Activated T-helper 2 cell treated with anti-CD3 and anti-CD28 coated beads, Interferon-gamma antibody, Interleukin-2, Interleukin-4, amounts not matched to agents 10 μg/mL and 5 μg/mL and 100 μg/mL, durations not matched to agents 14 hours and 24 hours and 36 hours (primary cell): ENCODE data around the gene CLEC16A. TPM values are rescaled to one million over a fixed set of nuclear protein-coding genes. Genes with fewer than 3 reads are reported as not detected.
A peak's percentile ranks its signal among the peaks of the same experiment; 100 is the strongest.

ENCODE experiments used
- DNase-seq: peaks from one replicate; pipeline ENCODE4 v3.0.0; 2021; ENCODE audit warnings: low spot score
- H3K27ac Mint-ChIP-seq: one replicate; pipeline ENCODE4 v1.8.0; 2021; ENCODE audit warnings: mixed read lengths
- H3K27me3 Mint-ChIP-seq: one replicate; pipeline ENCODE4 v1.8.0; 2021; ENCODE audit warnings: low read depth, mixed read lengths
- H3K36me3 Mint-ChIP-seq: one replicate; pipeline ENCODE4 v1.8.0; 2021; ENCODE audit warnings: low read depth, mixed read lengths
- H3K4me1 Mint-ChIP-seq: one replicate; pipeline ENCODE4 v1.8.0; 2021; ENCODE audit warnings: low read depth, mixed read lengths
- H3K4me3 Mint-ChIP-seq: one replicate; pipeline ENCODE4 v1.8.0; 2021; ENCODE audit warnings: low read depth, mild to moderate bottlenecking, moderate library complexity, mixed read lengths
- H3K9me3 Mint-ChIP-seq: one replicate; pipeline ENCODE4 v1.8.0; 2021; ENCODE audit warnings: mixed read lengths
- intact Hi-C: fragments of 100-400 bp; cut with micrococcal nuclease; formaldehyde crosslinking; loops from one replicate; pipeline ENCODE4 v1.15.1; 2023
- total RNA-seq: library from RNA; stranded (reverse); gene quantifications from 2 replicates; pipeline ENCODE4 v1.2.3, GENCODE V29; 2022

CLEC16A gene
- total RNA-seq, 1 donor from 2014 or later = 48.7 TPM

- intact Hi-C loops = no loop called here
- H3K4me3 Mint-ChIP-seq = no peak overlapping the region
- DNase-seq = no peak
- no peaks in the 10 kb centered on the region for H3K27me3 Mint-ChIP-seq
- H3K27ac Mint-ChIP-seq = no peak overlapping the region
- H3K9me3 Mint-ChIP-seq = no peaks in the 10 kb centered on the region
- H3K36me3 Mint-ChIP-seq = peaks cover 41% of the 10 kb centered on the region
- H3K4me1 Mint-ChIP-seq = peaks cover 11% of the 10 kb centered on the region
These were observed 14.3 kb upstream of the CLEC16A start for GRCh38 chr16:10929853-10930754.

- Mint-ChIP-seq H3K4me3 (no peak overlapping the region), H3K9me3 (no peaks in the 10 kb centered on the region), H3K4me1 (peaks cover 14% of the 10 kb centered on the region), H3K27ac (no peak overlapping the region), H3K27me3 (no peaks in the 10 kb centered on the region), H3K36me3 (peaks cover 41% of the 10 kb centered on the region)
- no peak for DNase-seq
- intact Hi-C loops = no loop called here
These were observed 13.6 kb upstream of the CLEC16A start for GRCh38 chr16:10930755-10931093.

GRCh38 chr16:10931134-10931533 lies 13.2 kb upstream of the CLEC16A start:
- intact Hi-C loops = no loop called here
- peaks cover 44% of the 10 kb centered on the region for H3K36me3 Mint-ChIP-seq
- no peak for DNase-seq
- no peak overlapping the region for H3K27ac Mint-ChIP-seq
- peaks cover 17% of the 10 kb centered on the region for H3K4me1 Mint-ChIP-seq
- H3K27me3 Mint-ChIP-seq = no peaks in the 10 kb centered on the region
- no peaks in the 10 kb centered on the region for H3K9me3 Mint-ChIP-seq
- H3K4me3 Mint-ChIP-seq = no peak overlapping the region

GRCh38 chr16:10931977-10932632 lies 12.3 kb upstream of the CLEC16A start:
- no peak overlapping the region for H3K4me3 Mint-ChIP-seq
- no peak overlapping the region for H3K27ac Mint-ChIP-seq
- peaks cover 26% of the 10 kb centered on the region for H3K4me1 Mint-ChIP-seq
- intact Hi-C loops = no loop called here
- H3K27me3 Mint-ChIP-seq = no peaks in the 10 kb centered on the region
- no peak for DNase-seq
- H3K9me3 Mint-ChIP-seq = no peaks in the 10 kb centered on the region
- peaks cover 46% of the 10 kb centered on the region for H3K36me3 Mint-ChIP-seq

- H3K27me3 Mint-ChIP-seq = no peaks in the 10 kb centered on the region
- no peak for DNase-seq
- H3K4me1 Mint-ChIP-seq = peaks cover 36% of the 10 kb centered on the region
These were observed 11.2 kb upstream of the CLEC16A start for GRCh38 chr16:10932959-10933710.

GRCh38 chr16:10933865-10934264 lies 10.5 kb upstream of the CLEC16A start:
- Mint-ChIP-seq H3K4me1 (peaks cover 43% of the 10 kb centered on the region), H3K9me3 (no peaks in the 10 kb centered on the region), H3K36me3 (peaks cover 51% of the 10 kb centered on the region), H3K27ac (no peak overlapping the region), H3K4me3 (no peak overlapping the region), H3K27me3 (no peaks in the 10 kb centered on the region)
- intact Hi-C loops = no loop called here
- no peak for DNase-seq

More at GRCh38 chr16:10932959-10933710, 11.2 kb upstream of the CLEC16A start:
- Mint-ChIP-seq H3K36me3 (peaks cover 44% of the 10 kb centered on the region), H3K9me3 (no peaks in the 10 kb centered on the region), H3K27ac (no peak overlapping the region), H3K4me3 (no peak overlapping the region)
- intact Hi-C loops = no loop called here

GRCh38 chr16:10934325-10935107 lies 9.8 kb upstream of the CLEC16A start:
- intact Hi-C loops = no loop called here
- Mint-ChIP-seq H3K4me1 (peaks cover 50% of the 10 kb centered on the region), H3K36me3 (peaks cover 57% of the 10 kb centered on the region), H3K27me3 (no peaks in the 10 kb centered on the region), H3K9me3 (no peaks in the 10 kb centered on the region), H3K4me3 (no peak overlapping the region), H3K27ac (no peak overlapping the region)
- no peak for DNase-seq

- Mint-ChIP-seq H3K4me1 (peaks cover 56% of the 10 kb centered on the region), H3K9me3 (no peaks in the 10 kb centered on the region), H3K36me3 (peaks cover 62% of the 10 kb centered on the region), H3K27me3 (no peaks in the 10 kb centered on the region), H3K4me3 (no peak overlapping the region), H3K27ac (no peak overlapping the region)
- intact Hi-C loops = no loop called here
- no peak for DNase-seq
These were observed 9.0 kb upstream of the CLEC16A start for GRCh38 chr16:10935226-10935915.

- no peak for DNase-seq
- Mint-ChIP-seq H3K27ac (peak overlapping the region; percentile 21), H3K9me3 (no peaks in the 10 kb centered on the region), H3K4me3 (no peak overlapping the region), H3K4me1 (peaks cover 62% of the 10 kb centered on the region), H3K27me3 (no peaks in the 10 kb centered on the region), H3K36me3 (peaks cover 63% of the 10 kb centered on the region)
- intact Hi-C loops = no loop called here
These were observed 7.9 kb upstream of the CLEC16A start for GRCh38 chr16:10936272-10936984.

GRCh38 chr16:10937068-10937859 lies 7.1 kb upstream of the CLEC16A start:
- Mint-ChIP-seq H3K9me3 (no peaks in the 10 kb centered on the region), H3K27me3 (no peaks in the 10 kb centered on the region), H3K4me3 (peak overlapping the region; percentile 93), H3K4me1 (peaks cover 62% of the 10 kb centered on the region), H3K36me3 (peaks cover 59% of the 10 kb centered on the region), H3K27ac (peak overlapping the region; percentile 64)
- no peak for DNase-seq
- intact Hi-C loops = no loop called here

- intact Hi-C loops = no loop called here
- H3K9me3 Mint-ChIP-seq = no peaks in the 10 kb centered on the region
- peak overlapping the region; percentile 93 for H3K4me3 Mint-ChIP-seq
These were observed 6.0 kb upstream of the CLEC16A start for GRCh38 chr16:10938321-10938720.

More at GRCh38 chr16:10938321-10938720, 6.0 kb upstream of the CLEC16A start:
- H3K4me1 Mint-ChIP-seq = peaks cover 69% of the 10 kb centered on the region
- H3K27ac Mint-ChIP-seq = peak overlapping the region; percentile 51
- DNase-seq = no peak
- no peaks in the 10 kb centered on the region for H3K27me3 Mint-ChIP-seq
- H3K36me3 Mint-ChIP-seq = peaks cover 59% of the 10 kb centered on the region
